ENCODE data around the gene IFNLR1. TPM values are rescaled to one million over a fixed set of nuclear protein-coding genes. Genes with fewer than 3 reads are reported as not detected.

Gene IFNLR1
- total RNA-seq, 1 donor from 2014 or later: 21.2 TPM

- Mint-ChIP-seq H3K9me3 (ENCODE audit: low read depth) (no peaks in the 10 kb centered on the region), H3K4me1 (ENCODE audit: low read depth) (peaks cover 6% of the 10 kb centered on the region), H3K4me3 (ENCODE audit: low read depth) (no peak overlapping the region), H3K27ac (no peak overlapping the region), H3K36me3 (ENCODE audit: insufficient read depth) (no peaks in the 10 kb centered on the region), H3K27me3 (no peaks in the 10 kb centered on the region)
- TF ChIP-seq CTCF (IDR thresholded peaks at IDR 0.05; ENCODE audit: unreplicated experiment): no peak
- DNase-seq (ENCODE audit: low spot score, unreplicated experiment): no peak
Measured at GRCh38 chr1:24206083-24206464, 19.0 kb upstream of the IFNLR1 start.

- Mint-ChIP-seq H3K27ac (no peak overlapping the region), H3K27me3 (no peaks in the 10 kb centered on the region), H3K9me3 (ENCODE audit: low read depth) (no peaks in the 10 kb centered on the region), H3K36me3 (ENCODE audit: insufficient read depth) (no peaks in the 10 kb centered on the region), H3K4me3 (ENCODE audit: low read depth) (no peak overlapping the region), H3K4me1 (ENCODE audit: low read depth) (peaks cover 4% of the 10 kb centered on the region)
- no peak for TF ChIP-seq CTCF (IDR thresholded peaks at IDR 0.05; ENCODE audit: unreplicated experiment)
- DNase-seq (ENCODE audit: low spot score, unreplicated experiment): no peak
Measured at GRCh38 chr1:24205345-24206082, 18.4 kb upstream of the IFNLR1 start.

GRCh38 chr1:24204116-24204515 is 17.0 kb upstream of the IFNLR1 start:
- DNase-seq (ENCODE audit: low spot score, unreplicated experiment): no peak
- TF ChIP-seq CTCF (IDR thresholded peaks at IDR 0.05; ENCODE audit: unreplicated experiment): no peak
- Mint-ChIP-seq H3K4me1 (ENCODE audit: low read depth) (no peaks in the 10 kb centered on the region), H3K27me3 (peaks cover 4% of the 10 kb centered on the region), H3K36me3 (ENCODE audit: insufficient read depth) (no peaks in the 10 kb centered on the region), H3K4me3 (ENCODE audit: low read depth) (no peak overlapping the region), H3K9me3 (ENCODE audit: low read depth) (no peaks in the 10 kb centered on the region), H3K27ac (no peak overlapping the region)

- Mint-ChIP-seq H3K9me3 (ENCODE audit: low read depth) (no peaks in the 10 kb centered on the region), H3K36me3 (ENCODE audit: insufficient read depth) (no peaks in the 10 kb centered on the region), H3K27me3 (peaks cover 4% of the 10 kb centered on the region), H3K27ac (no peak overlapping the region), H3K4me3 (ENCODE audit: low read depth) (no peak overlapping the region), H3K4me1 (ENCODE audit: low read depth) (no peaks in the 10 kb centered on the region)
- no peak for DNase-seq (ENCODE audit: low spot score, unreplicated experiment)
- no peak for TF ChIP-seq CTCF (IDR thresholded peaks at IDR 0.05; ENCODE audit: unreplicated experiment)
Measured at GRCh38 chr1:24203404-24203803, 16.3 kb upstream of the IFNLR1 start.

DNA sequence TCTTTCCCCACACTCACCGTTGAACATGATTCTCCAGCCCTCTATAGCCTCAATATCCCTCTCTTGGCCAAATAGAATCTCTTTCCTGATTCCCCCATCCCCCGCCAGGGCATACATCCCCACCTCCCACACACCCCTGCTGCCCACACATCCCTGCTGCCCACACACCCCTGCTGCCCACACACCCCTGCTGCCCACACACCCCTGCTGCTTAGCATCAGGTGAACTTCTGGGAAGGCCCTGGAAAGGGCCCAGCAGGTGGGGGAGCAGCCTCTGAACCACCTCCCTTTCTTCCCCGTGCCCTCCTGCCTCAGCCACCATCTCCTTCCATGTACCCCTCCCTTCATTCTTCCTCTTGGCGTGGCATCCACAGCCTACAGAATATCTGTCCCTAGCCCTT is 15.9 kb upstream of the IFNLR1 start:
- Mint-ChIP-seq H3K27ac (no peak overlapping the region), H3K4me1 (ENCODE audit: low read depth) (no peaks in the 10 kb centered on the region), H3K36me3 (ENCODE audit: insufficient read depth) (no peaks in the 10 kb centered on the region), H3K27me3 (peaks cover 4% of the 10 kb centered on the region), H3K9me3 (ENCODE audit: low read depth) (no peaks in the 10 kb centered on the region), H3K4me3 (ENCODE audit: low read depth) (no peak overlapping the region)
- DNase-seq (ENCODE audit: low spot score, unreplicated experiment): no peak
- no peak for TF ChIP-seq CTCF (IDR thresholded peaks at IDR 0.05; ENCODE audit: unreplicated experiment)

Measured in progenitor cell of endocrine pancreas (in vitro differentiated cells).